Mesenchymal stem cell (in vitro differentiated cells and primary cell): Measurements from ENCODE around the gene RAB20.
A peak's percentile ranks its signal among the peaks of the same experiment; 100 is the strongest.

Experiments used
- DNase-seq: peaks from one replicate; pipeline ENCODE4 v3.0.0-alpha.2; 2013
- H2AFZ ChIP-seq: one replicate; pipeline ENCODE4 v1.6.1; 2013; ENCODE audit warnings: low read depth, mild to moderate bottlenecking, control low read depth, inconsistent platforms, low read length, moderate library complexity
- H2AK5ac ChIP-seq: 2 replicates; pipeline ENCODE4 v1.6.1; 2013; ENCODE audit warnings: low read length, moderate library complexity, mild to moderate bottlenecking, inconsistent platforms; ENCODE audit not compliant: severe bottlenecking
- H2BK120ac ChIP-seq: one replicate; pipeline ENCODE4 v1.6.1; 2013; ENCODE audit warnings: low read depth, mild to moderate bottlenecking, inconsistent platforms, low read length, moderate library complexity
- H2BK12ac ChIP-seq, 2 experiments: one replicate each; pipeline ENCODE4 v1.6.1; 2013; ENCODE audit warnings: inconsistent platforms in 2 of 2, low read length in 2 of 2, mild to moderate bottlenecking in 2 of 2, moderate library complexity in 2 of 2, control low read depth in 1 of 2
- H2BK15ac ChIP-seq: one replicate; pipeline ENCODE4 v1.6.1; 2013; ENCODE audit warnings: mild to moderate bottlenecking, low read depth, inconsistent platforms; ENCODE audit not compliant: poor library complexity, severe bottlenecking
- H2BK5ac ChIP-seq: 2 replicates; pipeline ENCODE4 v1.6.1; 2013; ENCODE audit warnings: low read depth, mild to moderate bottlenecking, low read length, control low read depth, inconsistent platforms; ENCODE audit not compliant: poor library complexity, severe bottlenecking
- H3K14ac ChIP-seq, 2 experiments: one replicate each; pipeline ENCODE4 v1.6.1; 2013; ENCODE audit warnings: inconsistent platforms in 2 of 2, low read length in 2 of 2, control low read depth in 1 of 2, mild to moderate bottlenecking in 1 of 2, moderate library complexity in 1 of 2
- H3K18ac ChIP-seq, 2 experiments: one replicate each; pipeline ENCODE4 v1.6.1; 2013; ENCODE audit warnings: inconsistent platforms in 2 of 2, low read length in 2 of 2, control low read depth in 1 of 2, low read depth in 1 of 2, mild to moderate bottlenecking in 1 of 2
- H3K23ac ChIP-seq, 2 experiments: one replicate each; pipeline ENCODE4 v1.6.1; 2013; ENCODE audit warnings: inconsistent platforms in 2 of 2, low read length in 2 of 2, mild to moderate bottlenecking in 2 of 2, moderate library complexity in 2 of 2, control low read depth in 1 of 2
- H3K27ac ChIP-seq: 2 replicates; pipeline ENCODE4 v1.5.1; 2013; ENCODE audit warnings: mild to moderate bottlenecking, moderate library complexity, low read length, control low read depth, inconsistent platforms; ENCODE audit not compliant: poor library complexity, severe bottlenecking
- H3K27me3 ChIP-seq, 2 experiments: 2 replicates each; pipeline versions ENCODE4 v1.6.1 to v1.7.0; 2013; ENCODE audit warnings: low read length in 2 of 2, mild to moderate bottlenecking in 2 of 2, moderate library complexity in 2 of 2, control low read depth in 1 of 2, inconsistent platforms in 1 of 2; ENCODE audit not compliant: control insufficient read depth in 1 of 2, insufficient read depth in 1 of 2
- H3K36me3 ChIP-seq, 2 experiments: 2 replicates each; pipeline versions ENCODE4 v1.6.1 to v1.7.0; 2013; ENCODE audit warnings: low read length in 2 of 2, control low read depth in 1 of 2, inconsistent platforms in 1 of 2, low read depth in 1 of 2, mild to moderate bottlenecking in 1 of 2; ENCODE audit not compliant: insufficient read depth in 2 of 2, control insufficient read depth in 1 of 2
- H3K4ac ChIP-seq, 2 experiments: one replicate each; pipeline ENCODE4 v1.6.1; 2013; ENCODE audit warnings: inconsistent platforms in 2 of 2, low read length in 2 of 2, mild to moderate bottlenecking in 2 of 2, moderate library complexity in 2 of 2, control low read depth in 1 of 2, low read depth in 1 of 2
- H3K4me1 ChIP-seq: 2 replicates; pipeline ENCODE4 v1.6.1; 2013; ENCODE audit warnings: low read depth, low read length, control low read depth; ENCODE audit not compliant: control insufficient read depth, insufficient read depth
- H3K4me2 ChIP-seq: 2 replicates; pipeline ENCODE4 v1.6.1; 2013; ENCODE audit warnings: low read length, mild to moderate bottlenecking, inconsistent platforms; ENCODE audit not compliant: poor library complexity, severe bottlenecking
- H3K4me3 ChIP-seq, 2 experiments: 2 replicates each; pipeline versions ENCODE4 v1.5.1 to v1.7.0; 2013; ENCODE audit warnings: low read length in 2 of 2, mild to moderate bottlenecking in 2 of 2, control low read depth in 1 of 2, low read depth in 1 of 2; ENCODE audit not compliant: insufficient read depth in 1 of 2
- H3K79me1 ChIP-seq: replicated peaks from 2 replicates; pipeline ENCODE4 v1.6.1; 2013; ENCODE audit warnings: mild to moderate bottlenecking, control low read depth, low read length, inconsistent platforms; ENCODE audit not compliant: poor library complexity, severe bottlenecking
- H3K9ac ChIP-seq: 2 replicates; pipeline ENCODE4 v1.7.0; 2013; ENCODE audit warnings: mild to moderate bottlenecking, low read length, moderate library complexity
- H3K9me3 ChIP-seq: 2 replicates; pipeline ENCODE4 v1.7.0; 2013; ENCODE audit warnings: mild to moderate bottlenecking, low read length; ENCODE audit not compliant: control insufficient read depth
- H4K8ac ChIP-seq: one replicate; pipeline ENCODE4 v1.6.1; 2013; ENCODE audit warnings: inconsistent platforms, mild to moderate bottlenecking, low read length, moderate library complexity
- H4K91ac ChIP-seq: one replicate; pipeline ENCODE4 v1.6.1; 2013; ENCODE audit warnings: mild to moderate bottlenecking, low read length, inconsistent platforms
- WGBS: methylation state at CpG from one replicate; pipeline ENCODE4 v1.1.7; 2013; ENCODE audit warnings: mixed read lengths; 5-methylcytosine and 5-hydroxymethylcytosine counted together

RAB20 gene

GRCh38 chr13:110475550-110476219 is 85.8 kb downstream of the RAB20 start:
- WGBS: 95% methylated on average over 18 of the region's 18 CpGs
- no peak overlapping the region for H3K27ac ChIP-seq

DNA sequence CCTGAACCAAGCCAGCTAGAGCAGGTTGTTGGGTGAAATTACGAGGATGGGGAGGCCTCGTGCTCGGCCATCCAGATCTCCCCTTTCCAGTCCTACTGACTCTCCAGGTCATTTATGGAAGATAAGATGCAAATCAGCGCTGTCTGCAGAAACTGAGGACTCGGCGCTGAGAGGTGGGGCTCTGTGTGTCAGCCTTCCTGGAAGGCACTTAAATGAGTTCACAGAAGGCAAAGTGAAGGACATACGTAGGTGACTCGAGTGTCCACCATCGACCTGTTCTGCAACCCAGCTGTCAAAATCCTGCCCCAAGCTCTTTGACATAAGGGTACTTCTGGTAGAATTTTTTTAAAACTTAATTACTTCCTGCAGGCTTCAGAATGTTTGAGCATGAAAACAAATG is 86.4 kb downstream of the RAB20 start:
- peaks cover 11% of the 10 kb centered on the region for H3K79me1 ChIP-seq
- no peaks in the 10 kb centered on the region for H3K9me3 ChIP-seq
- no peak overlapping the region for H3K4ac ChIP-seq
- H2BK5ac ChIP-seq: no peak overlapping the region
- no peak overlapping the region for H3K27ac ChIP-seq
- H2BK15ac ChIP-seq: no peak overlapping the region
- no peak overlapping the region for H2BK120ac ChIP-seq
- no peak overlapping the region for H3K14ac ChIP-seq
- DNase-seq: no peak
- peaks cover 27% of the 10 kb centered on the region for H3K4me1 ChIP-seq
- H3K23ac ChIP-seq: no peak overlapping the region
- H3K18ac ChIP-seq: no peak overlapping the region
- no peak overlapping the region for H3K9ac ChIP-seq
- no peak overlapping the region for H2AFZ ChIP-seq
- H3K27me3 ChIP-seq: no peaks in the 10 kb centered on the region
- no peak overlapping the region for H3K4me2 ChIP-seq
- no peak overlapping the region for H2BK12ac ChIP-seq
- no peak overlapping the region for H4K8ac ChIP-seq
- H4K91ac ChIP-seq: no peak overlapping the region
- no peak overlapping the region for H2AK5ac ChIP-seq
- no peak overlapping the region for H3K4me3 ChIP-seq
- H3K36me3 ChIP-seq: peaks cover 59 to 77% of the 10 kb centered on the region in 2 experiments
- 92% methylated on average over 5 of the region's 9 CpGs for WGBS

More at GRCh38 chr13:110475550-110476219, 85.8 kb downstream of the RAB20 start:
- H2BK5ac ChIP-seq: no peak overlapping the region
- no peaks in the 10 kb centered on the region for H3K9me3 ChIP-seq
- no peak for DNase-seq
- no peak overlapping the region for H3K23ac ChIP-seq
- peaks cover 11% of the 10 kb centered on the region for H3K79me1 ChIP-seq
- no peak overlapping the region for H3K9ac ChIP-seq
- no peak overlapping the region for H3K4me3 ChIP-seq
- H3K4ac ChIP-seq: no peak overlapping the region
- no peak overlapping the region for H2AFZ ChIP-seq
- no peaks in the 10 kb centered on the region for H3K27me3 ChIP-seq
- no peak overlapping the region for H2AK5ac ChIP-seq
- H3K4me1 ChIP-seq: peaks cover 23% of the 10 kb centered on the region
- no peak overlapping the region for H3K14ac ChIP-seq
- peaks cover 54 to 77% of the 10 kb centered on the region in 2 experiments for H3K36me3 ChIP-seq
- H3K4me2 ChIP-seq: no peak overlapping the region
- no peak overlapping the region for H2BK15ac ChIP-seq
- no peak overlapping the region for H4K8ac ChIP-seq
- H2BK120ac ChIP-seq: no peak overlapping the region
- no peak overlapping the region for H3K18ac ChIP-seq
- no peak overlapping the region for H4K91ac ChIP-seq
- H2BK12ac ChIP-seq: no peak overlapping the region

GRCh38 chr13:110474713-110475112 is 86.8 kb downstream of the RAB20 start:
- peak overlapping the region in 1 of 2 experiments; percentile 0 for H2BK12ac ChIP-seq
- no peak overlapping the region for H3K27ac ChIP-seq
- no peaks in the 10 kb centered on the region for H3K9me3 ChIP-seq
- no peaks in the 10 kb centered on the region for H3K27me3 ChIP-seq
- H2AK5ac ChIP-seq: no peak overlapping the region
- no peak overlapping the region for H3K4ac ChIP-seq
- no peak overlapping the region for H2BK15ac ChIP-seq
- no peak overlapping the region for H3K9ac ChIP-seq
- no peak overlapping the region for H3K23ac ChIP-seq
- H2BK120ac ChIP-seq: no peak overlapping the region
- H2AFZ ChIP-seq: no peak overlapping the region
- no peak overlapping the region for H3K18ac ChIP-seq
- no peak for DNase-seq
- peaks cover 10% of the 10 kb centered on the region for H3K79me1 ChIP-seq
- peak overlapping the region; percentile 0 for H4K91ac ChIP-seq
- 97% methylated on average over 21 of the region's 21 CpGs for WGBS
- H3K4me2 ChIP-seq: no peak overlapping the region
- H3K4me1 ChIP-seq: peaks cover 28% of the 10 kb centered on the region
- no peak overlapping the region for H3K14ac ChIP-seq
- H4K8ac ChIP-seq: peak overlapping the region; percentile 49
- H3K36me3 ChIP-seq: peaks cover 61 to 76% of the 10 kb centered on the region in 2 experiments
- H2BK5ac ChIP-seq: no peak overlapping the region
- H3K4me3 ChIP-seq: no peak overlapping the region
